Fibroblast of villous mesenchyme (primary cell): ENCODE measurements around the gene MAP7. TPM values are rescaled to one million over a fixed set of nuclear protein-coding genes. Genes with fewer than 3 reads are reported as not detected.
"Not testable (repeated sequence)": the region's sequence is repeated elsewhere in the genome, so short reads cannot be mapped to it uniquely, and the experiment has no call there.

Source experiments
- DNase-seq: peaks from one replicate; pipeline ENCODE4 v3.0.0-alpha.2; 2010; ENCODE audit warnings: low read depth
- H3K4me3 ChIP-seq: 2 replicates; pipeline ENCODE4 v1.5.1; 2011; ENCODE audit warnings: low read depth, mild to moderate bottlenecking, low read length
- total RNA-seq: library from RNA; depleted of rRNA; stranded (reverse); fragments of >200 nt; gene quantifications from 2 replicates; pipeline ENCODE4 v1.2.3, GENCODE V29; 2012
- TF ChIP-seq, protein P1 (sequence below): IDR thresholded peaks from 2 replicates; pipeline ENCODE4 v1.5.1; 2012; ENCODE audit warnings: low read depth, mild to moderate bottlenecking, low read length; ENCODE audit not compliant: insufficient read depth

The MAP7 gene
- total RNA-seq, 1 donor = 1.3 TPM

DNA sequence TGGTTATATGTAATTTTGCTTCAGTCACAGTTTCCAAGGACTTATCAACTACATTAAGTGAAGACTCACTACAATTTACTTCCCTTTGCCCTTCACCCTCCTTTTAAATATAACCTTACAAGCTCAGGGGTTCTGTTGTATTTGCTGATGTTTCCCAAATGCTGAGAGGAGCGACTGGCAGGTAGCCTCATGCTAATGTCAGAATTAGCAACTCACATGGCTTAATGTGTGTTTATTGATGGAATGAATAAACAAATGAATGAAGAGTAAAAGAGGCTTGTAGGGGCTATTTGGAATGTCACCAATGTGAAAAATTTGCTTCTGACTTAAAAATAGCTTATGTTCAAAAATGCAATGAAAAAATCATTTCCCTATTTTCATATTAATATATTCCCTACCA is 41.4 kb upstream of the MAP7 start:
- DNase-seq = no peak
- no peak overlapping the region for H3K4me3 ChIP-seq
- TF ChIP-seq, protein P1, sequence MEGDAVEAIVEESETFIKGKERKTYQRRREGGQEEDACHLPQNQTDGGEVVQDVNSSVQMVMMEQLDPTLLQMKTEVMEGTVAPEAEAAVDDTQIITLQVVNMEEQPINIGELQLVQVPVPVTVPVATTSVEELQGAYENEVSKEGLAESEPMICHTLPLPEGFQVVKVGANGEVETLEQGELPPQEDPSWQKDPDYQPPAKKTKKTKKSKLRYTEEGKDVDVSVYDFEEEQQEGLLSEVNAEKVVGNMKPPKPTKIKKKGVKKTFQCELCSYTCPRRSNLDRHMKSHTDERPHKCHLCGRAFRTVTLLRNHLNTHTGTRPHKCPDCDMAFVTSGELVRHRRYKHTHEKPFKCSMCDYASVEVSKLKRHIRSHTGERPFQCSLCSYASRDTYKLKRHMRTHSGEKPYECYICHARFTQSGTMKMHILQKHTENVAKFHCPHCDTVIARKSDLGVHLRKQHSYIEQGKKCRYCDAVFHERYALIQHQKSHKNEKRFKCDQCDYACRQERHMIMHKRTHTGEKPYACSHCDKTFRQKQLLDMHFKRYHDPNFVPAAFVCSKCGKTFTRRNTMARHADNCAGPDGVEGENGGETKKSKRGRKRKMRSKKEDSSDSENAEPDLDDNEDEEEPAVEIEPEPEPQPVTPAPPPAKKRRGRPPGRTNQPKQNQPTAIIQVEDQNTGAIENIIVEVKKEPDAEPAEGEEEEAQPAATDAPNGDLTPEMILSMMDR = no peak

DNA sequence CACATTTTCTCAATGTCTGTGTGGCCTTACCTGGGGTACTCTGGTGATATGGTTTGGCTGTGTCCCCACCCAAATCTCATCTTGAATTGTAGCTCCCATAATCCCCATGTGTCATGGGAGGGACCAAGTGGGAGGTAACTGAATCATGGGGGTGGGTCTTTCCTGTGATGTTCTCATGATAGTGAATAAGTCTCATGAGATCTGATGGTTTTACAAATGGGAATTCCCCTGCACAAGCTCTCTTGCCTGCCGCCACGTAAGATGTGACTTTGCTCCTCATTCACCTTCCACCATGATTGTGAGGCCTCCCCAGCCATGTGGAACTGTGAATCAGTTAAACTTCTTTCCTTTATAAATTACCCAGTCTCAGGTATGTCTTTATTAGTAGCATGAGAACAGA is 40.6 kb upstream of the MAP7 start:
- H3K4me3 ChIP-seq, DNase-seq: not testable (repeated sequence)

- peak; percentile 49 for DNase-seq
- no peak overlapping the region for H3K4me3 ChIP-seq
These were observed 37.3 kb upstream of the MAP7 start for GRCh38 chr6:136587527-136587926.

GRCh38 chr6:136586295-136586694 is 36.1 kb upstream of the MAP7 start:
- DNase-seq = peak; percentile 95
- TF ChIP-seq, protein P1 = no peak
- no peak overlapping the region for H3K4me3 ChIP-seq

More at GRCh38 chr6:136587527-136587926, 37.3 kb upstream of the MAP7 start:
- TF ChIP-seq, protein P1 = no peak

- DNase-seq, H3K4me3 ChIP-seq: not testable (repeated sequence)
These were observed 35.3 kb upstream of the MAP7 start for GRCh38 chr6:136585523-136585922.

GRCh38 chr6:136584290-136584689 is 34.1 kb upstream of the MAP7 start:
- not testable (repeated sequence) for DNase-seq, H3K4me3 ChIP-seq

DNA sequence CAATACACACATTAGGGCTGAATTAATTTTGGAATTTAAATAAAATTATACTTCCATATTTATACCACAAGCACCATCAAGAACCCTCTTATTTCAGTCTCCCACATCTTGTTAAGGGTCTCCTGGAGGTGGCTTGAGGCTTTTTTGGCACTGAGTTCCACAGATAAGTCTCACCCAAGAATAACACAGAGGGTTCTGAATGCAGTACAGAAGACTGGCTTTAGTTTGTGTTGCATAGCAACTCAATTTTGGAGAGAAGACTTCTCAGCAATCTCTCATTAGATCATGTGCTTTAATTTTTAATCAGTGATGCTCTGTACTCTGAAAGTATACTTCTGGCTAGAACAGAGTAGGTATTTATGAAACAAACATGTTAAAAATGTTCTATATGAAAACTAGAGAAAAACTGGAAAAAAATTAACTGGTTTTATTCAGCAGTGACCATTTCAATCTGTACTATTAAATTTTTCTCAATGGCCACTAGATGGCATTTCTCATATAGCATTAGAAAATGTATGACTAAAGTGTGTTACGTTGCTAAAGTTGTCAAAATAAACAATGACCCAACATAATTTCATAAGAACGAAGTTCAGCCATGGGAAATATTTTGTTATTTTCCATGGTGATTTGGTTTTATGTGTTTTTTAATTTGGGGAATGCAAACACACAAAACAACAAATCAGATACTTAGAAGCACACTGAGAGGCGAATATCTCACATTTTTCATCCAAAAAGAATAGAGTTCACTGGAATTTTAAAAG is 32.7 kb upstream of the MAP7 start:
- no peak overlapping the region for H3K4me3 ChIP-seq
- DNase-seq = peak; percentile 94
- TF ChIP-seq, protein P1 = peak; percentile 45

GRCh38 chr6:136579800-136580199 is 29.6 kb upstream of the MAP7 start:
- no peak overlapping the region for H3K4me3 ChIP-seq
- peak; percentile 87 for DNase-seq
- TF ChIP-seq, protein P1 = no peak
